IMR-90 (cell line): Measurements from ENCODE around the gene CYP8B1. TPM values are rescaled to one million over a fixed set of nuclear protein-coding genes. Genes with fewer than 3 reads are reported as not detected.

ENCODE experiments used
- ATAC-seq: fragments of 200-7000 bp; cut with Tn5 transposase; 2 replicates; pipeline ENCODE4 v1.9.1; 2020; ENCODE audit warnings: low read depth, mild to moderate bottlenecking, moderate library complexity
- BruUV-seq: library from RNA; stranded (reverse); fragments of 400-500 nt; replicated peaks from 2 replicates; lab custom pipeline; 2021; lab: Mats Ljungman, UMichigan
- CTCF ChIA-PET: fragments of 300-600 bp; formaldehyde crosslinking; extraction: SDS; loops from one replicate; lab custom pipeline; 2021; ENCODE audit warnings: antibody characterized with exemption; lab: Yijun Ruan, JAX
- POLR2A ChIA-PET: fragments of 300-600 bp; sonication (Branson Sonifier 250); formaldehyde crosslinking; loops from one replicate; lab custom pipeline; 2022; ENCODE audit warnings: antibody characterized with exemption; ENCODE audit not compliant: unreplicated experiment; lab: Charles Lee
- DNase-seq: peaks from one replicate; pipeline ENCODE4 v3.0.0; 2013
- H2AFZ ChIP-seq: replicated peaks from 2 replicates; pipeline ENCODE3; 2013; ENCODE audit warnings: low read length, mild to moderate bottlenecking; ENCODE audit not compliant: poor library complexity
- H2AK5ac ChIP-seq: 2 replicates; pipeline ENCODE4 v1.6.1; 2013; ENCODE audit warnings: low read depth, low read length, inconsistent platforms
- H2AK9ac ChIP-seq: replicated peaks from 2 replicates; pipeline ENCODE3; 2013; ENCODE audit warnings: mild to moderate bottlenecking, low read depth, low read length, moderate library complexity; ENCODE audit not compliant: poor library complexity
- H2BK120ac ChIP-seq: 2 replicates; pipeline ENCODE4 v1.6.1; 2013; ENCODE audit warnings: low read depth, low read length, inconsistent platforms
- H2BK15ac ChIP-seq: 3 replicates; pipeline ENCODE4 v1.6.1; 2013; ENCODE audit warnings: low read depth, low read length, inconsistent platforms
- H2BK20ac ChIP-seq: 2 replicates; pipeline ENCODE4 v1.6.1; 2013; ENCODE audit warnings: low read depth, mild to moderate bottlenecking, inconsistent platforms, low read length, moderate library complexity
- H2BK5ac ChIP-seq: 2 replicates; pipeline ENCODE4 v1.6.1; 2013; ENCODE audit warnings: mild to moderate bottlenecking, low read depth, low read length, inconsistent platforms; ENCODE audit not compliant: poor library complexity, severe bottlenecking
- H3K14ac ChIP-seq: replicated peaks from 2 replicates; pipeline ENCODE4 v1.6.1; 2013; ENCODE audit warnings: low read depth, low read length, inconsistent platforms
- H3K18ac ChIP-seq: 2 replicates; pipeline ENCODE4 v1.6.1; 2013; ENCODE audit warnings: low read depth, low read length, control low read depth
- H3K23ac ChIP-seq: 2 replicates; pipeline ENCODE4 v1.6.1; 2013; ENCODE audit warnings: low read depth, low read length, inconsistent platforms
- H3K27ac ChIP-seq: 2 replicates; pipeline ENCODE4 v1.5.1; 2013; ENCODE audit warnings: mild to moderate bottlenecking, control low read depth, low read length; ENCODE audit not compliant: insufficient read depth
- H3K27me3 ChIP-seq: 2 replicates; pipeline ENCODE4 v1.6.1; 2013; ENCODE audit warnings: low read length; ENCODE audit not compliant: control insufficient read depth, insufficient read depth
- H3K36me3 ChIP-seq: 2 replicates; pipeline ENCODE4 v1.6.1; 2013; ENCODE audit warnings: low read length, mixed read lengths; ENCODE audit not compliant: control insufficient read depth, insufficient read depth
- H3K4ac ChIP-seq: 2 replicates; pipeline ENCODE4 v1.6.1; 2013; ENCODE audit warnings: low read depth, low read length, inconsistent platforms
- H3K4me1 ChIP-seq: 2 replicates; pipeline ENCODE4 v1.6.1; 2013; ENCODE audit warnings: low read length, mixed read lengths; ENCODE audit not compliant: control insufficient read depth, insufficient read depth
- H3K4me2 ChIP-seq: 2 replicates; pipeline ENCODE4 v1.6.1; 2013; ENCODE audit warnings: low read depth, mild to moderate bottlenecking, control low read depth, low read length, moderate library complexity
- H3K4me3 ChIP-seq: 2 replicates; pipeline ENCODE4 v1.5.1; 2013; ENCODE audit warnings: low read depth, mild to moderate bottlenecking, control low read depth, low read length, moderate library complexity; ENCODE audit not compliant: insufficient read depth
- H3K56ac ChIP-seq: 2 replicates; pipeline ENCODE4 v1.6.1; 2013; ENCODE audit warnings: low read length, inconsistent platforms; ENCODE audit not compliant: insufficient read depth; ENCODE audit errors: extremely low read depth
- H3K79me1 ChIP-seq, 2 experiments: 2 replicates each; pipeline ENCODE4 v1.6.1; 2013; ENCODE audit warnings: low read length in 2 of 2, inconsistent platforms in 1 of 2, low read depth in 1 of 2
- H3K9ac ChIP-seq: 2 replicates; pipeline ENCODE4 v1.6.1; 2013; ENCODE audit warnings: low read depth, low read length, control low read depth
- H3K9me1 ChIP-seq: 2 replicates; pipeline ENCODE4 v1.6.1; 2013; ENCODE audit warnings: low read length, inconsistent platforms; ENCODE audit not compliant: insufficient read depth
- H3K9me3 ChIP-seq: 2 replicates; pipeline ENCODE4 v1.6.1; 2013; ENCODE audit warnings: low read length; ENCODE audit not compliant: control insufficient read depth, insufficient read depth
- H4K20me1 ChIP-seq: 2 replicates; pipeline ENCODE4 v1.6.1; 2013; ENCODE audit warnings: low read length, inconsistent platforms; ENCODE audit not compliant: insufficient read depth
- H4K5ac ChIP-seq: 2 replicates; pipeline ENCODE4 v1.6.1; 2013; ENCODE audit warnings: mild to moderate bottlenecking, low read depth, low read length, control low read depth
- H4K8ac ChIP-seq, 2 experiments: 2 replicates each; pipeline ENCODE4 v1.6.1; 2013; ENCODE audit warnings: low read depth in 2 of 2, low read length in 2 of 2, control low read depth in 1 of 2, inconsistent platforms in 1 of 2
- H4K91ac ChIP-seq: 2 replicates; pipeline ENCODE4 v1.6.1; 2013; ENCODE audit warnings: low read depth, low read length, inconsistent platforms; ENCODE audit not compliant: insufficient read depth
- BHLHE40 ChIP-seq: fragments of 150-350 bp; IDR thresholded peaks from 2 replicates; pipeline ENCODE4 v1.6.1; 2016; ENCODE audit warnings: mild to moderate bottlenecking, low read depth, low read length
- CEBPB ChIP-seq: IDR thresholded peaks from 2 replicates; pipeline ENCODE4 v1.6.1; 2012; ENCODE audit warnings: low read depth, low read length, improper control_type of control experiment
- FOS ChIP-seq: fragments of 150-350 bp; IDR thresholded peaks from 2 replicates; pipeline ENCODE4 v1.6.1; 2016; ENCODE audit warnings: low read depth, low read length
- MAFK ChIP-seq: IDR thresholded peaks from 2 replicates; pipeline ENCODE4 v1.6.1; 2012; ENCODE audit warnings: low read depth, low read length, improper control_type of control experiment
- MAZ ChIP-seq: IDR thresholded peaks from 2 replicates; pipeline ENCODE4 v1.6.1; 2012; ENCODE audit warnings: low read depth, mild to moderate bottlenecking, low read length, improper control_type of control experiment, moderate library complexity, borderline replicate concordance
- MXI1 ChIP-seq: IDR thresholded peaks from 2 replicates; pipeline ENCODE4 v1.6.1; 2012; ENCODE audit warnings: low read depth, mild to moderate bottlenecking, low read length, moderate library complexity, borderline replicate concordance
- POLR2A ChIP-seq: IDR thresholded peaks from 2 replicates; pipeline ENCODE4 v1.6.1; 2012; ENCODE audit warnings: mild to moderate bottlenecking, low read depth, low read length
- RAD21 ChIP-seq: IDR thresholded peaks from 2 replicates; pipeline ENCODE4 v1.6.1; 2012; ENCODE audit warnings: low read length, improper control_type of control experiment
- RCOR1 ChIP-seq: IDR thresholded peaks from 2 replicates; pipeline ENCODE4 v1.6.1; 2012; ENCODE audit warnings: mild to moderate bottlenecking, low read length, improper control_type of control experiment; ENCODE audit not compliant: insufficient replicate concordance
- RFX5 ChIP-seq: IDR thresholded peaks from 2 replicates; pipeline ENCODE4 v1.8.0; 2012; ENCODE audit warnings: low read depth, mild to moderate bottlenecking, low read length, moderate library complexity
- SMC3 ChIP-seq: fragments of 150-350 bp; IDR thresholded peaks from 2 replicates; pipeline ENCODE4 v1.6.1; 2016; ENCODE audit warnings: low read depth, mild to moderate bottlenecking, antibody characterized with exemption, low read length, moderate library complexity
- WGBS, 2 experiments: methylation state at CpG; one replicate each; pipeline versions ENCODE4 v1.1.5 to v1.1.7; 2013; ENCODE audit warnings: missing lambda C conversion rate in 2 of 2; ENCODE audit not compliant: insufficient read length in 1 of 2; ENCODE audit errors: extremely low coverage in 2 of 2; 5-methylcytosine and 5-hydroxymethylcytosine counted together
- dilution Hi-C: fragments of 300-500 bp; cut with HindIII; formaldehyde crosslinking; loops from one replicate; pipeline ENCODE4 v1.14.3; 2018; ENCODE audit warnings: low sequenced_read_pairs; ENCODE audit not compliant: unreplicated experiment
- in situ Hi-C: fragments of 300-500 bp; cut with MboI; formaldehyde crosslinking; loops from 3 replicates; pipeline ENCODE4 v1.14.3; 2019; ENCODE audit warnings: low sequenced_read_pairs, inconsistent platforms, mixed read lengths
- intact Hi-C: fragments of 100-400 bp; cut with micrococcal nuclease; formaldehyde crosslinking; loops from 2 replicates; pipeline ENCODE4 v1.10.0; 2022
- polyA plus RNA-seq, 3 experiments: library from polyadenylated mRNA; depleted of rRNA; stranded (reverse); fragments of >200 nt; gene quantifications; 2 replicates each; pipeline ENCODE4 v1.2.3, GENCODE V29; 2012; ENCODE audit warnings: low replicate concordance in 1 of 3
- total RNA-seq: library from RNA; depleted of rRNA; stranded (reverse); fragments of >200 nt; gene quantifications from 2 replicates; pipeline ENCODE4 v1.2.3, GENCODE V29; 2012
- TF ChIP-seq, protein P1 (sequence below): conservative IDR thresholded peaks from 2 replicates; pipeline ENCODE4 v1.5.1; 2012; ENCODE audit warnings: mild to moderate bottlenecking, low read depth, low read length, improper control_type of control experiment
- TF ChIP-seq, protein P2 (sequence below): fragments of 150-350 bp; IDR thresholded peaks from 2 replicates; pipeline ENCODE4 v1.6.1; 2016; ENCODE audit warnings: low read depth, mild to moderate bottlenecking, low read length, moderate library complexity, borderline replicate concordance
- TF ChIP-seq, protein P3 (sequence below): fragments of 150-350 bp; IDR thresholded peaks from 2 replicates; pipeline ENCODE4 v1.6.1; 2017; ENCODE audit warnings: mild to moderate bottlenecking, antibody characterized with exemption, low read length, low read depth

Gene CYP8B1
- total and polyA plus RNA-seq, 2 of the 4 experiments (the other 2 are of a cell fraction), result not detected

DNA sequence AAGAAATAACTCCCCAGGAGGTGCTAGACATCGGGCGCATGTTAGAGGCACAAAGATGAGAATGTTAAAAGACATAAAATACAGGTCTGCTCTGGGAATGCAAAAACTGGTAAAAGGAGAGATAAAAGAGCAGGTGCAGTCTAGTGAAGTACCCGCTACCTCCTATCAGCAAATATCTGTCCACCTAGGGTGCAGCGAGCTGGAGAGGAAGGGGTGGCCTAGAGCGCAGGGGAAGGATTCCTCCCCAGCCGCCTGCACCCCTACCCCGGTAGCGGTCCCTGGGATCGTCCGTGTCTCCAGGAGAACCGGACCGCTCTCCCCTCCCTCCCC lies 30.0 kb upstream of the CYP8B1 start (continued):
- TF ChIP-seq, protein P1, sequence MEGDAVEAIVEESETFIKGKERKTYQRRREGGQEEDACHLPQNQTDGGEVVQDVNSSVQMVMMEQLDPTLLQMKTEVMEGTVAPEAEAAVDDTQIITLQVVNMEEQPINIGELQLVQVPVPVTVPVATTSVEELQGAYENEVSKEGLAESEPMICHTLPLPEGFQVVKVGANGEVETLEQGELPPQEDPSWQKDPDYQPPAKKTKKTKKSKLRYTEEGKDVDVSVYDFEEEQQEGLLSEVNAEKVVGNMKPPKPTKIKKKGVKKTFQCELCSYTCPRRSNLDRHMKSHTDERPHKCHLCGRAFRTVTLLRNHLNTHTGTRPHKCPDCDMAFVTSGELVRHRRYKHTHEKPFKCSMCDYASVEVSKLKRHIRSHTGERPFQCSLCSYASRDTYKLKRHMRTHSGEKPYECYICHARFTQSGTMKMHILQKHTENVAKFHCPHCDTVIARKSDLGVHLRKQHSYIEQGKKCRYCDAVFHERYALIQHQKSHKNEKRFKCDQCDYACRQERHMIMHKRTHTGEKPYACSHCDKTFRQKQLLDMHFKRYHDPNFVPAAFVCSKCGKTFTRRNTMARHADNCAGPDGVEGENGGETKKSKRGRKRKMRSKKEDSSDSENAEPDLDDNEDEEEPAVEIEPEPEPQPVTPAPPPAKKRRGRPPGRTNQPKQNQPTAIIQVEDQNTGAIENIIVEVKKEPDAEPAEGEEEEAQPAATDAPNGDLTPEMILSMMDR, result no peak
- TF ChIP-seq RAD21 (no peak), RFX5 (no peak)

DNA sequence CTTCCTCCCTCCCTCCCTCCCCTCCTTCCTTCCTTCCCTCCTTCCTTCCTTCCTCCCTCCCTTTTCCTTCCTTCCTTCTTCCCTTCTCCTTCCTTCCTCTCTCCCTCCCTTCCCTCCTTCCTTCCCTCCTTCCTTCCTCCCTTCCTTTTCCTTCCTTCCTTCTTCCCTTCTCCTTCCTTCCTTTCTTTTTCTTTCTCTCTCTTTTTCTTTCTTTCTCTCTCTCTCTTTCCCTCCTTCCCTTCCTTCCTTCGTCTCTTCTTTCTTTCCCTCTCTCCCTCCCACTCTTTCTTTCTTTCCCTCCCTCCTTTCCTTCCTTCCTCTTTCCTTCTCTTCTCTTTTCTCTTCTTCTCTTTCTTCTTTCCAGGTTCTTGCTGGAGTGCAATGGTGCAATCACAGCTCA lies 28.4 kb upstream of the CYP8B1 start:
- Histone ChIP-seq H3K9ac (no peak overlapping the region), H4K20me1 (no peaks in the 10 kb centered on the region), H3K4ac (no peak overlapping the region), H2AK5ac (no peak overlapping the region), H3K9me3 (no peaks in the 10 kb centered on the region), H4K91ac (no peak overlapping the region), H4K8ac (no peak overlapping the region), H2AFZ (no peak overlapping the region), H3K27ac (no peak overlapping the region), H3K56ac (no peak overlapping the region), H3K23ac (no peak overlapping the region), H4K5ac (no peak overlapping the region), H3K18ac (no peak overlapping the region), H3K79me1 (no peaks in the 10 kb centered on the region), H2BK20ac (no peak overlapping the region), H3K4me3 (no peak overlapping the region), H2BK5ac (no peak overlapping the region), H2BK120ac (no peak overlapping the region), H3K9me1 (no peaks in the 10 kb centered on the region), H3K14ac (no peak overlapping the region), H3K36me3 (no peaks in the 10 kb centered on the region), H3K4me1 (no peaks in the 10 kb centered on the region), H2BK15ac (no peak overlapping the region), H3K4me2 (no peak overlapping the region), H3K27me3 (peaks cover 13% of the 10 kb centered on the region), H2AK9ac (no peak overlapping the region)
- WGBS, 2 experiments, result 67% methylated on average over 1 of the region's 1 CpG; no CpG with 5 or more reads in 1 of the 2 experiments
- DNase-seq (no peak), ATAC-seq (no peak)
- in situ Hi-C loops (no loop called here), intact Hi-C loops (no loop called here), dilution Hi-C loops (no loop called here)
- BruUV-seq, result no TSS peak
- ChIA-PET POLR2A (no interaction called here), CTCF (no interaction called here)
- TF ChIP-seq CEBPB, result no peak
- TF ChIP-seq MAZ, result no peak
- TF ChIP-seq, protein P2, sequence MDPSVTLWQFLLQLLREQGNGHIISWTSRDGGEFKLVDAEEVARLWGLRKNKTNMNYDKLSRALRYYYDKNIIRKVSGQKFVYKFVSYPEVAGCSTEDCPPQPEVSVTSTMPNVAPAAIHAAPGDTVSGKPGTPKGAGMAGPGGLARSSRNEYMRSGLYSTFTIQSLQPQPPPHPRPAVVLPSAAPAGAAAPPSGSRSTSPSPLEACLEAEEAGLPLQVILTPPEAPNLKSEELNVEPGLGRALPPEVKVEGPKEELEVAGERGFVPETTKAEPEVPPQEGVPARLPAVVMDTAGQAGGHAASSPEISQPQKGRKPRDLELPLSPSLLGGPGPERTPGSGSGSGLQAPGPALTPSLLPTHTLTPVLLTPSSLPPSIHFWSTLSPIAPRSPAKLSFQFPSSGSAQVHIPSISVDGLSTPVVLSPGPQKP, result no peak
- no peak for TF ChIP-seq MAFK
- no peak for TF ChIP-seq MXI1
- TF ChIP-seq RAD21, result no peak
- no peak for TF ChIP-seq RFX5
- TF ChIP-seq RCOR1, result no peak
- no peak for TF ChIP-seq POLR2A
- TF ChIP-seq BHLHE40, result no peak
- TF ChIP-seq, protein P3, sequence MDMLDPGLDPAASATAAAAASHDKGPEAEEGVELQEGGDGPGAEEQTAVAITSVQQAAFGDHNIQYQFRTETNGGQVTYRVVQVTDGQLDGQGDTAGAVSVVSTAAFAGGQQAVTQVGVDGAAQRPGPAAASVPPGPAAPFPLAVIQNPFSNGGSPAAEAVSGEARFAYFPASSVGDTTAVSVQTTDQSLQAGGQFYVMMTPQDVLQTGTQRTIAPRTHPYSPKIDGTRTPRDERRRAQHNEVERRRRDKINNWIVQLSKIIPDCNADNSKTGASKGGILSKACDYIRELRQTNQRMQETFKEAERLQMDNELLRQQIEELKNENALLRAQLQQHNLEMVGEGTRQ, result no peak
- TF ChIP-seq SMC3, result no peak
- TF ChIP-seq FOS, result no peak
